HG03565 (cell line): ENCODE results near the gene COMMD6.
A peak's percentile ranks its signal among the peaks of the same experiment; 100 is the strongest.
"Not testable (repeated sequence)": the region's sequence is repeated elsewhere in the genome, so short reads cannot be mapped to it uniquely, and the experiment has no call there.

Experiments used
- ATAC-seq: cut with Tn5 transposase; IDR thresholded peaks from one replicate; pipeline ENCODE4 v1.9.1; 2021; ENCODE audit warnings: mild to moderate bottlenecking, moderate library complexity; ENCODE audit not compliant: unreplicated experiment

Gene COMMD6

DNA sequence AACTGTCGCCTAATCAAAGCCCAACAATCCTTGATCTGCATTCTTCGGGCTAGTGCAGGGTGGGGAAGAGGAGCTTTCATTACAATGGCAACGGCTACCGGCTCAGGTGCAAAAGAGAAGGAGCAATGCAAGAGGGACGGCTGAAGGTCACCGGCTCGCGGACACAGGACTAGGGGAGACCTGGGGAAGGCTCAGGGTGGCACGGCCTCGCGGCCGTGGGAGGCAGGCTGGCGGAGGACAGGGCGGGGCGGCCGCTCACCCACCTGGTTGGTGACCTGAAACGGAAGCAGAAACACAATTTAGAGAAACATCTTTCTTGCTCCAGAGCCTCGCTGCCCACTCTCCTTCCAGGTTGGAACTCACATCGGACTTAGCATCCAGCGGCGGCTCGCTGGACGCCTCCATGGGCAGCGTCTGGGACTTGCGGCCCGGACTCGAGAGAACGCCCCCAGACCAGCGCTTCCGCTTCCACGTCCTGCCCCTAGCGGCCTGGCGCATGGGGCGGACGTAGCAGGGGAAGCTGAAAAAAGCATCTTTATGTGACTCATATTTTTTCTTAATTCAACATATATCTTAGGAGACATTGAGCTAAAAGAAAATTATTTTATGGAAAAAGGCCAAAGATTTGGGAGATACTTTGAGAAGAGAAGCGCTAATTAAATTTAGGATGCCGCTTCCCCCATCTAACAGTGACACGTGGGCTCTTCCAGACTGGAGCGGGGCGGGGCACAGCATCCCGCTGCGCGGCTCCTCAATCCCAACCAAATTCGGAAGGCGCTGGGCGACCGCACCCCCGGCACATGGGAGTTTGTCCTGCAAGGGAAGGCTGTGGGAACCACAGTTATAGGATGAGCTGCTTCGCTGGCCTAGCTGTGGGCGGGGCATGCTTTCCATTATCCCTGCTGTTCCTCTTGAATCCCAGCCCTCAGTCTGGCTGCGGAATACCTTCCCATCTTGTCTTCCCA, at the start of gene COMMD6:
COMMD6 (minus strand) TSS at position 441 of the 965 bp plus-strand sequence; CDS start at position 405, 36 bp downstream.
- ATAC-seq: peak; percentile 86

GRCh38 chr13:75585153-75585552, 47.5 kb upstream of the COMMD6 start:
- no peak for ATAC-seq

DNA sequence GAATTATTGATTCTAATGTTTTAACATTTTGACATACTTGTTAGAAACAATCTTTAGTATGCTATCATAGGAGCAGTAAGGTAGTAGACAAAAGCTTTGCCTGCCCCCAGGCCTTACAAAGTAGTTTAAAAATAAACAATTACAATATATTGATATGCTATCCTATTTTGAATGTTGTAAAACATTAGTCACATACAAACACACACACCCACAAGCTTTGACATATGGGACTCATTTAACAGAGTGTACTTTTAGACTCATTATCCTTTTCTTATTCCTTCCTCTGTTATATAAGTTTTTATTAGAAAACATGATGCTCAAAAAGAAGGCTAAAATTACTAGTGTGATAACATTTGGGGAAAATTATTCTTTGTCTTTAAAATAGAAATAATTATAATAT, 45.5 kb upstream of the COMMD6 start:
- no peak for ATAC-seq

GRCh38 chr13:75581874-75582640, 44.4 kb upstream of the COMMD6 start:
- ATAC-seq: no peak

DNA sequence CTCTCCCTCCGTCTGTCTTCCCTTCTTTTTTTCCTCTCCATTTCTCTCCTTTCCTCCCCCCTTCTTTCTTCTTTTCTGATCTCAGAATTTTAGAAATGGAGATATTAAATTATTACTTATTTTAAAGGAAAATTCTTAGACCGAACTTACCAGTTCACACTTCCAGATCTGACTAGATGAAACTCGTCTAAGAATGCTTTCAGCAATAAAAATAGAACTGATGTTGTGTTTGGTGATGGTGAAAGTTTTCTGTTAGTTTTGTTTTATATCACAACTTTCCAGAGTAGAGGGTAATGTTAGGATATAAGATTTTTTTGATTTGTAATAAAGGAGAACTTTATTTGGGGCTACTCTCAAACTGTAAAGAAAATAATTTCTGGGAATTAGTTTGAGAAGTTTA, 41.9 kb upstream of the COMMD6 start:
- peak; percentile 69 for ATAC-seq

GRCh38 chr13:75569576-75569975, 31.9 kb upstream of the COMMD6 start:
- ATAC-seq: no peak

DNA sequence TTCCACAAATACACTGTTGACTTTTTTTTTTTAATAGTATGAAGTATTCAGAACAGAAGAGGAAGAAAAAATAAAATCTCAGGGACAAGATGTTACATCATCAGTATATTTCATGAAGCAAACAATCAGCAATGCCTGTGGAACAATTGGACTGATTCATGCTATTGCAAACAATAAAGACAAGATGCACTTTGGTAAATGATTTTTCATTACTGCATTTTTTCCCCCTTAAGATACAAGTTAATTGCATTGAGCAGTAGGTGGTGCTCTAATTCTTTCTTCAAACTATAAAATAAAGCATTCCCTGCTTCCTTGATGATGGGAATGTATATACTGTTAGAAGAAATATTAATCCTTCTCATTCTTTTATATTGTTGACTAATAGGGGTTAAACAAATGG, 29.0 kb upstream of the COMMD6 start:
- no peak for ATAC-seq

DNA sequence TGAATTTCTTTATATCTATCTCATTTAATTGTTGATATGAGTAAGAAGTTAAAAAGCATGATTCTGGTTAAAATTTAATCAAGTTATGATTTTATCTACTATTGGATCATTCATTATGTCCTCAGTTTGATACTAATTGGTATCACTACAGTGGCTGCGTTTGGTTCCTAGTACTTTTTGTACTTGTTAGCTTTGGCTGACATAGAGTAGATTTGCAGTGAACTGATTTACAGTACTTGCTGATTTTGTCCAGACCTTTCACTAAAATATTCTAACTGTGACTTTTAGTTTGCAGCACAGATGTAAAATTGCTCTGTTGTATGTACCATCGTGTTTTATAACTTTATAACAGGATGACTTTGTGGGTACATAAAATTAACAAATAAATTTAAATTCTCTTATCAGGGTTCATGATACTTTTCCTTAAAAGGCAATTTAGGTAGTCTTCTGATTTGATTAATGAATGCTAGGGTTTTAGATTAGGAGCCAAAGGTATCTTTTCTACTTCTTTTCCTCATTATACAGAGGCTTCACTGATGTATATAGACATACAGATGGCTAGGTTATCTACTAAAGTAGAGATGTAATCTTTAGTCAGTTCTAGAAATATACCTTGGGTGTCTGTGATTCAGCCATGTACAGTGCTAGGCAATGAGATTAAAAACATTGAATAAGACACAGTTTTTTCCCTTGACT, 20.7 kb upstream of the COMMD6 start:
- no peak for ATAC-seq

GRCh38 chr13:75556961-75557360, 19.3 kb upstream of the COMMD6 start:
- ATAC-seq: no peak

DNA sequence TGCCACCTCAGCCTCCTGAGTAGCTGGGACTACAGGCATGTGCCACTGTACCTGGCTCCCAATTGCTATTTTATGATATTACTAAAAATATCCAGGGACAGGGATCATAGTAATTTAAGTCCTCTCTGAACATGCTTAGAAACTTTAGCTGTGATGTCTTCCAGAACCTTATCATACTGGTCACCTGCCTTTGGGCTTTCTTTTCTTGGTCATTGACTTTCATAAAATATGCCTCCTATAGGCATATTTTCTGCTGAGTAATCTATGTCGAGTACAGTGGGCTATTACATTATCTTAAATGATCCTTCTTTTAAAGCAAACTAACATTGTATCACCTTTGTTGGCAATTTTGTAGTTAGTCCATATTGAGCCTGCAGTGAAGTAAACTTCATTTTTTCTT, 18.2 kb upstream of the COMMD6 start:
- no peak for ATAC-seq

DNA sequence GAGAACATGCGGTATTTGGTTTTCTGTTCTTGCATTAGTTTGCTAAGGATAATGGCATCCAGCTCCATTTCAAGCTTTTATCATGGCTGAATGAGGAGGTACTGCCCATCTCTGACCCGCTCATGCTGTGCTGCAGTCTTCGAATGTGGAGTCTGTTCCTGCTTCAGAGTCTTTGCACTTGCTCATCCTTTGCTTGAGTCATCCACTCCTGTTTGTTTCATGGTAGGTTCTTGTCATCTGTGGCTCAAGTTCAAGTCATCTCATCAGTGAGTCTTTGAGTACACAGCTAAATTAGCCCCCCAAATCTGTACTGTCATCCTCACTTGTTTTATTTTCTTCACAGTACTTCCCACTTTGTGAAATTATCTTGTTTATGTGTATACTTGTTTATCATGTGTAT, 17.3 kb upstream of the COMMD6 start:
- ATAC-seq: no peak

- no peak for ATAC-seq
Observed at GRCh38 chr13:75554464-75554863, 16.8 kb upstream of the COMMD6 start.

- no peak for ATAC-seq
Observed at GRCh38 chr13:75550159-75550567, 12.5 kb upstream of the COMMD6 start.

DNA sequence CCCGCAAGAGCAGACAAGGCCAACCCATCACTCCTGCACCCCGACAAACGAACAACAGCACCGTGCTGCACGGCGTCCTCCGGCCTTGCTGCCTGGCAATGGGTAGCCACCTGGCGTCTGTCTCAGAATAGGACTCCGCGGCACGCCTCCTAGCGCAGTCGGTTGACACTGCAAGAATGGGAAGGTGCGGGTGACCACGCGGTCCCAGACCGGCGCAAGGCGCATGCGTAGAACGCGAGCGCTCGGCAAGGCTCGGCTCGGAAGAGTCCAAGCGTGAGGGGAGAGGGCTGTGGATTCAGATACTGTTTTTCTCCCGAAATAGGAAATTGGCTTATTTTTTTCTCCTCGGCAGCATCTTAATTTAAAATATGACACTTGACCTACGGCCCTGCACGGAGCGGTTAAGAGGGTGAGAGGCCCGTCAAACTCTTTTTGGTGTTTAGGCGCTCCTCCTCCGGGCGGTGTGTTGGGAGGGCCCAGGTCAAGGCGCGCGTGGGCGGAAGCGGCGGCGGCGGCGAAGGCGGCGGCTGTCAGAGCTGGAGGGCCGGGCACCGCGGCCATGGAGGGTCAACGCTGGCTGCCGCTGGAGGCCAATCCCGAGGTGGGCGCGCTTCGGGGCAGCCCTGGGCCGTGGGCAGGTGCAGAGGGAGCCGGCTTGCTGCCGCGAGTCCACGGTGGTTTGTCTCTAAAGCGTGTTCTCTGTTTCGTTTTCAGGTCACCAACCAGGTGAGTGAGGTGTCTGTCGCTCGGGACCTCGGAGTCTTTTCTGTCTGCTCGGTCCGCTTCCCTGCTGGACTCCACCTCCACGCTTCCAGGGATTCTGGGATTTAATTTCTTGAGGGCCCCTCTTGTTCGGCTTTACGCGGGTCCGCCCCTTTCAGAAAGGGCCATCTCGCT, 11.9 kb upstream of the COMMD6 start, which contains the start of gene UCHL3:
UCHL3 (plus strand) TSS at position 530 of the 897 bp plus-strand sequence; CDS start at position 560, 30 bp downstream.
- ATAC-seq: peak; percentile 97

DNA sequence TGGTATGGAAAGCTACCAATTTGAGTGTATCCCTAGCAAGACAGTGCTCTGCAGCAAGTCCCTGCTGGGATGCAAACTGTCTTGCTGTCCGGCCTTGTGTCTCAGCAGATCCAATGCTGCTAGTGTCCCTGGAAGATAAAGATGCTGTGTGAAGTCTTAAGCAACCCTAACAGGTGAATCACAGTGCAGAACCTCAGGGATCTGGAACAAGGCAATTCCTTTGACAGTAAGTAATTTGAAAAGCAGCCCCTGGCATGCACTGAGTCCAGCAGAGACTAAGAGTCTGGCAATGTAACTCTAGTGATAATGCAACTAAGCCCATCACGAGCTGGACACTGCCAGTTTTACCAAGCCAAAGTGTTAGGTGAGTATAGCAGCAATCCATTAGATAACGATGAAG, 10.3 kb upstream of the COMMD6 start:
- ATAC-seq: no peak

GRCh38 chr13:75545386-75545785, 7.7 kb upstream of the COMMD6 start:
- not testable (repeated sequence) for ATAC-seq

- ATAC-seq: no peak
Observed at GRCh38 chr13:75544681-75545330, 7.2 kb upstream of the COMMD6 start.

DNA sequence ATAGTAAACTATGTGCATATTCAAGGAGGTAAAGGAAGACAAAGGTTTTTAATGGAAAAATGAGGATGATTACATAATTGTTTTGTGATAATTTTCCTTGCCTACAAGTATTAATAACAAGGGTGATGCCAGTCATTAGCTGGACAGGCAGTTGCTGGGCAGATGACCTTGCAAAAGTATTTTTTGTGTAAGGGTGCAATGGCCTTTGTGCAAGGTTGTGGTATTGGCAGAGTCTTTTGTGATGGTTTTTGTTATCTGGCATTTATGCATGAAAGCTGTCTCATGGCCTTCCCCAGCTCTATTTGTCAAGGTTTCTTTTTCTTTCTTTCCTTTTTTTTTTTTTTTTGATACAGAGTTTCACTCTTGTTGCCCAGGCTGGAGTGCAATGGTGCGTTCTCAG, 4.3 kb upstream of the COMMD6 start:
- no peak for ATAC-seq

GRCh38 chr13:75541287-75541686, 3.6 kb upstream of the COMMD6 start:
- peak; percentile 24 for ATAC-seq

GRCh38 chr13:75533861-75534260, 3.8 kb downstream of the COMMD6 start:
- no peak for ATAC-seq
